Hepatocyte (in vitro differentiated cells): Measurements from ENCODE around the gene TRMT61A.

ENCODE experiments used
- CTCF ChIP-seq: fragments of 200-600 bp; sonication (generic); IDR thresholded peaks from 2 replicates; pipeline ENCODE4 v1.5.1; 2016; ENCODE audit warnings: antibody characterized with exemption, mild to moderate bottlenecking; ENCODE audit not compliant: poor library complexity
- EZH2 ChIP-seq: fragments of 200-600 bp; sonication (generic); IDR thresholded peaks from 2 replicates; pipeline ENCODE4 v1.6.1; 2016; ENCODE audit warnings: antibody characterized with exemption, mild to moderate bottlenecking, borderline replicate concordance
- EZH2phosphoT487 ChIP-seq: fragments of 200-600 bp; sonication (generic); IDR thresholded peaks from one replicate; pipeline ENCODE4 v1.6.1; 2018; ENCODE audit warnings: antibody characterized with exemption, mild to moderate bottlenecking, low read depth, moderate library complexity; ENCODE audit not compliant: unreplicated experiment, severe bottlenecking

- no peak for TF ChIP-seq EZH2
- no peak for TF ChIP-seq CTCF
- TF ChIP-seq EZH2phosphoT487: no peak
Measured at GRCh38 chr14:103533999-103534575, 5.1 kb downstream of the TRMT61A start.
